ENCODE results near the gene ZC3HAV1.
"Not testable (repeated sequence)": the region's sequence is repeated elsewhere in the genome, so short reads cannot be mapped to it uniquely, and the experiment has no call there.

ZC3HAV1 gene

GRCh38 chr7:139131601-139132041, 22.1 kb upstream of the ZC3HAV1 start:
- Histone ChIP-seq H3K4me1 (ENCODE audit: insufficient read depth, low read length, severe bottlenecking) (peaks cover 23% of the 10 kb centered on the region), H3K36me3 (ENCODE audit: insufficient read depth, low read length) (no peaks in the 10 kb centered on the region), H3K9me3 (ENCODE audit: low read length) (no peaks in the 10 kb centered on the region), H3K9ac (ENCODE audit: low read length) (no peak overlapping the region), H3K79me2 (ENCODE audit: insufficient read depth, low read length) (no peaks in the 10 kb centered on the region), H3K9me2 (ENCODE audit: low read depth, low read length) (no peaks in the 10 kb centered on the region), H3K27ac (ENCODE audit: low read depth, low read length, poor library complexity, severe bottlenecking) (no peak overlapping the region), H4K20me1 (ENCODE audit: insufficient read depth, low read length) (no peaks in the 10 kb centered on the region), H3K4me3 (ENCODE audit: low read depth, low read length, poor library complexity, severe bottlenecking) (no peak overlapping the region), H3K27me3 (ENCODE audit: insufficient read depth, low read length) (no peaks in the 10 kb centered on the region), H3K4me2 (ENCODE audit: low read length) (no peak overlapping the region), H3F3A (ENCODE audit: insufficient read depth, low read length) (no peaks in the 10 kb centered on the region), H2AFZ (ENCODE audit: low read length) (no peak overlapping the region)
- no peak for TF ChIP-seq EZH2 (IDR thresholded peaks at IDR 0.05; ENCODE audit: borderline replicate concordance, low read length)
- no peak for TF ChIP-seq CTCF (IDR thresholded peaks at IDR 0.05; ENCODE audit: low read length)

- H3K9me2 ChIP-seq (ENCODE audit: low read depth, low read length); H3K79me2 ChIP-seq (ENCODE audit: insufficient read depth, low read length); H3K36me3 ChIP-seq (ENCODE audit: insufficient read depth, low read length); H3K9ac ChIP-seq (ENCODE audit: low read length); H4K20me1 ChIP-seq (ENCODE audit: insufficient read depth, low read length); H3F3A ChIP-seq (ENCODE audit: insufficient read depth, low read length); H3K27me3 ChIP-seq (ENCODE audit: insufficient read depth, low read length); H3K27ac ChIP-seq (ENCODE audit: low read depth, low read length, poor library complexity, severe bottlenecking); H3K9me3 ChIP-seq (ENCODE audit: low read length); H3K4me3 ChIP-seq (ENCODE audit: low read depth, low read length, poor library complexity, severe bottlenecking); H3K4me2 ChIP-seq (ENCODE audit: low read length); H2AFZ ChIP-seq (ENCODE audit: low read length): not testable (repeated sequence)
- peaks cover 28% of the 10 kb centered on the region for H3K4me1 ChIP-seq (ENCODE audit: insufficient read depth, low read length, severe bottlenecking)
Measured at GRCh38 chr7:139129814-139130213, 20.3 kb upstream of the ZC3HAV1 start.

- Histone ChIP-seq H3K36me3 (ENCODE audit: insufficient read depth, low read length) (no peaks in the 10 kb centered on the region), H3K4me2 (ENCODE audit: low read length) (no peak overlapping the region), H3K9me3 (ENCODE audit: low read length) (no peaks in the 10 kb centered on the region), H3K4me1 (ENCODE audit: insufficient read depth, low read length, severe bottlenecking) (peaks cover 14% of the 10 kb centered on the region), H3F3A (ENCODE audit: insufficient read depth, low read length) (no peaks in the 10 kb centered on the region), H3K4me3 (ENCODE audit: low read depth, low read length, poor library complexity, severe bottlenecking) (no peak overlapping the region), H3K9ac (ENCODE audit: low read length) (no peak overlapping the region), H3K27me3 (ENCODE audit: insufficient read depth, low read length) (no peaks in the 10 kb centered on the region), H3K27ac (ENCODE audit: low read depth, low read length, poor library complexity, severe bottlenecking) (no peak overlapping the region), H3K79me2 (ENCODE audit: insufficient read depth, low read length) (no peaks in the 10 kb centered on the region), H2AFZ (ENCODE audit: low read length) (no peak overlapping the region), H3K9me2 (ENCODE audit: low read depth, low read length) (no peaks in the 10 kb centered on the region), H4K20me1 (ENCODE audit: insufficient read depth, low read length) (no peaks in the 10 kb centered on the region)
- TF ChIP-seq EZH2 (IDR thresholded peaks at IDR 0.05; ENCODE audit: borderline replicate concordance, low read length) (no peak), CTCF (IDR thresholded peaks at IDR 0.05; ENCODE audit: low read length) (peak; percentile 43)
Measured at GRCh38 chr7:139127648-139128047, 18.1 kb upstream of the ZC3HAV1 start.

GRCh38 chr7:139125657-139126056, 16.1 kb upstream of the ZC3HAV1 start:
- H4K20me1 ChIP-seq (ENCODE audit: insufficient read depth, low read length): no peaks in the 10 kb centered on the region
- no peaks in the 10 kb centered on the region for H3K9me3 ChIP-seq (ENCODE audit: low read length)
- no peaks in the 10 kb centered on the region for H3K9me2 ChIP-seq (ENCODE audit: low read depth, low read length)
- H2AFZ ChIP-seq (ENCODE audit: low read length): no peak overlapping the region
- no peaks in the 10 kb centered on the region for H3K79me2 ChIP-seq (ENCODE audit: insufficient read depth, low read length)
- no peaks in the 10 kb centered on the region for H3F3A ChIP-seq (ENCODE audit: insufficient read depth, low read length)
- H3K36me3 ChIP-seq (ENCODE audit: insufficient read depth, low read length): no peaks in the 10 kb centered on the region
- H3K9ac ChIP-seq (ENCODE audit: low read length): no peak overlapping the region
- no peak overlapping the region for H3K27ac ChIP-seq (ENCODE audit: low read depth, low read length, poor library complexity, severe bottlenecking)
- TF ChIP-seq CTCF (IDR thresholded peaks at IDR 0.05; ENCODE audit: low read length): no peak
- TF ChIP-seq EZH2 (IDR thresholded peaks at IDR 0.05; ENCODE audit: borderline replicate concordance, low read length): no peak
- no peak overlapping the region for H3K4me3 ChIP-seq (ENCODE audit: low read depth, low read length, poor library complexity, severe bottlenecking)
- H3K4me1 ChIP-seq (ENCODE audit: insufficient read depth, low read length, severe bottlenecking): peaks cover 14% of the 10 kb centered on the region
- H3K27me3 ChIP-seq (ENCODE audit: insufficient read depth, low read length): no peaks in the 10 kb centered on the region
- no peak overlapping the region for H3K4me2 ChIP-seq (ENCODE audit: low read length)

- not testable (repeated sequence) for H3K9me2 ChIP-seq (ENCODE audit: low read depth, low read length); H3K27ac ChIP-seq (ENCODE audit: low read depth, low read length, poor library complexity, severe bottlenecking); H3K9me3 ChIP-seq (ENCODE audit: low read length); H3K36me3 ChIP-seq (ENCODE audit: insufficient read depth, low read length); H2AFZ ChIP-seq (ENCODE audit: low read length); H3K79me2 ChIP-seq (ENCODE audit: insufficient read depth, low read length); H3K4me3 ChIP-seq (ENCODE audit: low read depth, low read length, poor library complexity, severe bottlenecking); H3K9ac ChIP-seq (ENCODE audit: low read length); H3K27me3 ChIP-seq (ENCODE audit: insufficient read depth, low read length); H4K20me1 ChIP-seq (ENCODE audit: insufficient read depth, low read length); H3F3A ChIP-seq (ENCODE audit: insufficient read depth, low read length); H3K4me2 ChIP-seq (ENCODE audit: low read length)
- H3K4me1 ChIP-seq (ENCODE audit: insufficient read depth, low read length, severe bottlenecking): peaks cover 14% of the 10 kb centered on the region
Measured at GRCh38 chr7:139124995-139125394, 15.5 kb upstream of the ZC3HAV1 start.

Measured in OCI-LY1 (cell line).